Brain microvascular endothelial cell (primary cell): Measurements from ENCODE around the gene IGSF9.

ENCODE experiments used
- DNase-seq: peaks from one replicate; pipeline ENCODE4 v3.0.0-alpha.2; 2020
- H3K27ac ChIP-seq: fragments of 250-450 bp; sonication (Bioruptor Pico); 2 replicates; pipeline ENCODE4 v1.5.1; 2020; ENCODE audit warnings: mild to moderate bottlenecking, moderate library complexity
- H3K27me3 ChIP-seq: fragments of 250-450 bp; sonication (Bioruptor Pico); replicated peaks from 2 replicates; pipeline ENCODE4 v1.5.1; 2020; ENCODE audit warnings: mild to moderate bottlenecking
- H3K36me3 ChIP-seq: fragments of 250-450 bp; sonication (Bioruptor Pico); replicated peaks from 2 replicates; pipeline ENCODE4 v1.5.1; 2020; ENCODE audit warnings: mild to moderate bottlenecking
- H3K4me3 ChIP-seq: 2 replicates; pipeline ENCODE4 v1.5.1; 2011; ENCODE audit warnings: low read depth, mild to moderate bottlenecking, control low read depth, low read length, moderate library complexity
- in situ Hi-C: cut with HindIII; loops from 2 replicates; pipeline ENCODE4 v1.10.0; 2017; ENCODE audit warnings: low sequenced_read_pairs, low pct_ligation_motif_present
- TF ChIP-seq, protein P1 (sequence below): IDR thresholded peaks from 2 replicates; pipeline ENCODE4 v1.5.1; 2011; ENCODE audit warnings: low read depth, mild to moderate bottlenecking, moderate library complexity, low read length, control low read depth, inconsistent platforms; ENCODE audit errors: missing control alignments

Gene IGSF9

DNA sequence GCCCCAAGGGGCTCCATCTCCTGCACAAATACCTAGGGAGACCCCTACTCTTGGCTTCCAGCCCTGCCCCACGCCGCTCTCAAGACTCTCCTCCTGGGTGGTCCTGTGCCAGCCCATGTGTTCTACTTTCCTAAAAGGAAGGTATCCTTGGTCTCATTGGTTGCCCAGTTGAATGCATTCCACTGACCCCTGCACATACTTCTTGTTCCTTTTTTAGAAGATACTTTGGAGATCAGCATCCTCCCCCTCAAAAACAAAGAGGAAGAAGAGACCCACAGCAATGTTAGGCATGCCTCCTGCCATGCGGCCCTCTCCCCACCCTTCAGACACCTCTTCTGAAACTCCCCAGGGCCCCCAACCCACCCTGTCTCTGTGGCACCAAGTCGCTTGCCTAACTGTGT lies 4.6 kb upstream of the IGSF9 start:
- in situ Hi-C loops: no loop called here
- DNase-seq: no peak
- Histone ChIP-seq H3K4me3 (no peak overlapping the region), H3K36me3 (no peaks in the 10 kb centered on the region), H3K27me3 (peaks cover 9% of the 10 kb centered on the region), H3K27ac (no peak overlapping the region)
- TF ChIP-seq, protein P1, sequence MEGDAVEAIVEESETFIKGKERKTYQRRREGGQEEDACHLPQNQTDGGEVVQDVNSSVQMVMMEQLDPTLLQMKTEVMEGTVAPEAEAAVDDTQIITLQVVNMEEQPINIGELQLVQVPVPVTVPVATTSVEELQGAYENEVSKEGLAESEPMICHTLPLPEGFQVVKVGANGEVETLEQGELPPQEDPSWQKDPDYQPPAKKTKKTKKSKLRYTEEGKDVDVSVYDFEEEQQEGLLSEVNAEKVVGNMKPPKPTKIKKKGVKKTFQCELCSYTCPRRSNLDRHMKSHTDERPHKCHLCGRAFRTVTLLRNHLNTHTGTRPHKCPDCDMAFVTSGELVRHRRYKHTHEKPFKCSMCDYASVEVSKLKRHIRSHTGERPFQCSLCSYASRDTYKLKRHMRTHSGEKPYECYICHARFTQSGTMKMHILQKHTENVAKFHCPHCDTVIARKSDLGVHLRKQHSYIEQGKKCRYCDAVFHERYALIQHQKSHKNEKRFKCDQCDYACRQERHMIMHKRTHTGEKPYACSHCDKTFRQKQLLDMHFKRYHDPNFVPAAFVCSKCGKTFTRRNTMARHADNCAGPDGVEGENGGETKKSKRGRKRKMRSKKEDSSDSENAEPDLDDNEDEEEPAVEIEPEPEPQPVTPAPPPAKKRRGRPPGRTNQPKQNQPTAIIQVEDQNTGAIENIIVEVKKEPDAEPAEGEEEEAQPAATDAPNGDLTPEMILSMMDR: no peak

DNA sequence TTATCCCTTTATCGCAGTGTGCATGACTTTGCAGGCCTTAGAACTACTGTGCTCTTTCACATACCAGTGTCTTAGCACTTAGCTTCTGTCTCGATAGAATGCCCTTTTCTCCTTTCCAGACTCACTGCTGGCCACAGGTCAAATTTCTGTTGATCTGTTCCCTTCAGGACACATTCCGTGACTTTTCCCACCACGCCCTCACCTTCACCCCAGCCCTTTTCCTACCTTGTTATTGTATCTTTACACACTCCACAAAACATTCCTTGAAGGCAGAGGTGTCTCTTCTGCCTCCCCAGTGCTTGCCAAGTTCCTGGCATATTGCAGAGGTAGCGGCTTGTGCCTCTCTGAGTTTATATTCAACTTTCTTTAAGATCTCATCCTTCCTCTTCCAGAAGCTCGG lies 3.7 kb upstream of the IGSF9 start:
- Histone ChIP-seq H3K27ac (no peak overlapping the region), H3K4me3 (no peak overlapping the region), H3K36me3 (no peaks in the 10 kb centered on the region), H3K27me3 (peaks cover 18% of the 10 kb centered on the region)
- TF ChIP-seq, protein P1: no peak
- DNase-seq: no peak
- in situ Hi-C loops: no loop called here

DNA sequence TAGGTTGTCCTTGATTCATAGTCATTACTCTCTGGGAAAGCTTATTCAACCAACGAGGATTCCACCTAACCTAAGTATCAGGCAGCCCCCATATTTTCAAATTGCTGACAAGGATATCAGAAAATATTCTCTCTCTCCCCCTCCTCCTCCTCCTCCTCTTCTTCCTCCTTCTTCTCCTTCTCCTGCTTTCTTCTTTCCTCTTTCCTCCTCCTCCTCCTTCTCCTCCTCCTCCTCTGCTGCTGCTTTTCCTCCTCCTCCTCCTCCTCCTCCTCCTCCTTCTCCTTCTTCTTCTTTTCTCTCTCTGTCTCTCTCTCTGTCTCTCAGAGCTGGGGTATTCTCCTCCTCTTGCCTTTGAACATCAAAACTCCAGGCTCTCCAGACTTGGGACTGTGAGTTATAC lies 2.5 kb upstream of the IGSF9 start:
- no peak for DNase-seq
- in situ Hi-C loops: no loop called here
- no peaks in the 10 kb centered on the region for H3K36me3 ChIP-seq
- TF ChIP-seq, protein P1: no peak
- H3K27ac ChIP-seq: no peak overlapping the region
- H3K4me3 ChIP-seq: no peak overlapping the region
- peaks cover 18% of the 10 kb centered on the region for H3K27me3 ChIP-seq

- no peak overlapping the region for H3K27ac ChIP-seq
- H3K27me3 ChIP-seq: peaks cover 18% of the 10 kb centered on the region
- peak overlapping the region; percentile 55 for H3K4me3 ChIP-seq
- DNase-seq: no peak
- in situ Hi-C loops: no loop called here
- no peaks in the 10 kb centered on the region for H3K36me3 ChIP-seq
- TF ChIP-seq, protein P1: no peak
Observed at GRCh38 chr1:159946242-159947187, 1.1 kb upstream of the IGSF9 start.

DNA sequence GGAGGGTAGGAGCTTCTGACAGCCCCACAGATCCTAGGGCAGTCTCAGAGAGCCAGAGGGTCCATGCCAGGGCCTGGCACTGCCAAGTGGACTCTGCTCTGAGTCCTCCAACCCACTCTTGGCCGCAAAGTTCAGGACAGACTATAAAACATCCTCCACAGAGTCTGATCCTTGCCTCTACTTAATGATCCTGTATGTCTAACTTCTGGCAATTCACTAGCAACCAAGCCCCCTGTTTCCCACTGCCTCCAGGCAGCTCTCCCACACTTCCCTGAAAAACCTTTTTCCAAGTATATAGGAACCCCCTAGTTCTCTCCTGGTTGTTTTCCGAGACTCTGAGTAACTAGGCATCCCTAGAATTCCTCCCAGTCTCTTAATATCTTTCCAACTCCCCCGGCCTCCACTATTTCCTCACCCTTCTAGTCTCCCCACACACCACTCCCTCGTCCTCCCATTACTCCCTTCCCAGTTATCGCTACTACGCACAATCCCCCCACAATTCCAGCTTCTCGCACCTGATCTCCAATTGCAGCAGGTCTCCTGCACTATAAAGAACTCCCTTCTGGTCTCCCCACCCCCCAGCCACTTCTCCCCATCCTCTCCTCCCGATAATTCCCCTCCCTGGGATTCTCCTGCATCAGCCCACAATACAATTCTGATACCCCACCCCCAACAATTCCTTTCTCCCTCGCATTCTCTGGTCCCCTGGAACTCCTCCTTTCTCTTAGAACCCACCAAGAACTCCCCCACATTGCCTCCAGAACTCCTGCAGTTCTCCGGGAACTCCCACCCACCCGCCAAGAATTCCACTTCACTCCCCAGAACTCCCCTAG lies 574 bp downstream of the IGSF9 start:
- in situ Hi-C loops: no loop called here
- TF ChIP-seq, protein P1: no peak
- Histone ChIP-seq H3K36me3 (no peaks in the 10 kb centered on the region), H3K27me3 (peaks cover 18% of the 10 kb centered on the region), H3K27ac (no peak overlapping the region), H3K4me3 (peak overlapping the region; percentile 55)
- no peak for DNase-seq
